CD14-positive monocyte (primary cell): Measurements from ENCODE around the gene MACROD1. TPM values are rescaled to one million over a fixed set of nuclear protein-coding genes. Genes with fewer than 3 reads are reported as not detected.

ENCODE experiments used
- DNase-seq, 3 donors: peaks; one replicate each; pipeline ENCODE4 v3.0.0-alpha.2; 2011 to 2022
- H2AFZ ChIP-seq: 2 replicates; pipeline ENCODE4 v1.6.0; 2012; ENCODE audit warnings: mild to moderate bottlenecking, low read depth, low read length, inconsistent platforms; ENCODE audit not compliant: insufficient read depth, poor library complexity, severe bottlenecking
- H3K27ac ChIP-seq, 2 donors: 1 replicate in 1 of 2; 2 replicates in 1 of 2; pipeline ENCODE4 v1.5.1; 2012 to 2013; ENCODE audit warnings: low read length in 2 of 2, control low read depth in 1 of 2, inconsistent platforms in 1 of 2, low read depth in 1 of 2, mild to moderate bottlenecking in 1 of 2
- H3K27me3 ChIP-seq, 2 donors: one replicate each; pipeline versions ENCODE4 v1.6.0 to v1.6.1; 2011 to 2013; ENCODE audit warnings: low read length in 2 of 2; ENCODE audit not compliant: control insufficient read depth in 2 of 2, insufficient read depth in 2 of 2
- H3K36me3 ChIP-seq, 2 donors: replicated peaks in 1 of 2; 1 replicate in 1 of 2; 2 replicates in 1 of 2; pipeline versions ENCODE4 v1.5.1 to v1.6.1; 2012 to 2013; ENCODE audit warnings: low read length in 2 of 2, control low read depth in 1 of 2, inconsistent platforms in 1 of 2, mild to moderate bottlenecking in 1 of 2; ENCODE audit not compliant: insufficient read depth in 2 of 2, control insufficient read depth in 1 of 2
- H3K4me1 ChIP-seq, 2 donors: 1 replicate in 1 of 2; 2 replicates in 1 of 2; pipeline versions ENCODE4 v1.5.1 to v1.6.1; 2012 to 2013; ENCODE audit warnings: low read length in 2 of 2, control low read depth in 1 of 2, inconsistent platforms in 1 of 2, mild to moderate bottlenecking in 1 of 2, moderate library complexity in 1 of 2; ENCODE audit not compliant: insufficient read depth in 2 of 2, control insufficient read depth in 1 of 2
- H3K4me2 ChIP-seq: replicated peaks from 2 replicates; pipeline ENCODE3; 2012; ENCODE audit warnings: low read length, moderate library complexity, mild to moderate bottlenecking; ENCODE audit not compliant: poor library complexity, severe bottlenecking; ENCODE audit errors: extremely low read depth
- H3K4me3 ChIP-seq, 3 experiments: fragments of 200-600 bp in 1 of 3; sonication (generic) in 1 of 3; replicated peaks in 1 of 3; 1 replicate in 2 of 3; 2 replicates in 1 of 3; pipeline ENCODE4 v1.5.1; 2011 to 2013; ENCODE audit warnings: low read length in 3 of 3, mild to moderate bottlenecking in 3 of 3, control low read depth in 2 of 3, low read depth in 2 of 3, inconsistent platforms in 1 of 3, moderate library complexity in 1 of 3
- H3K79me2 ChIP-seq: 2 replicates; pipeline ENCODE4 v1.6.0; 2012; ENCODE audit warnings: mild to moderate bottlenecking, control low read depth, inconsistent platforms, low read length, moderate library complexity; ENCODE audit not compliant: insufficient read depth
- H3K9ac ChIP-seq: 2 replicates; pipeline ENCODE4 v1.6.0; 2017; ENCODE audit warnings: low read length, mild to moderate bottlenecking; ENCODE audit not compliant: insufficient read depth, poor library complexity, severe bottlenecking
- H3K9me3 ChIP-seq, 2 donors: replicated peaks in 1 of 2; 1 replicate in 1 of 2; 2 replicates in 1 of 2; pipeline versions ENCODE4 v1.5.1 to v1.6.1; 2012 to 2013; ENCODE audit warnings: low read length in 2 of 2, control low read depth in 1 of 2; ENCODE audit not compliant: control insufficient read depth in 1 of 2, insufficient read depth in 1 of 2
- H4K20me1 ChIP-seq: 2 replicates; pipeline ENCODE4 v1.6.0; 2012; ENCODE audit warnings: mild to moderate bottlenecking, low read length, control low read depth, moderate library complexity; ENCODE audit not compliant: insufficient read depth
- H3K27ac Mint-ChIP-seq, 7 donors: one replicate each; pipeline ENCODE4 v1.8.0; 2020; ENCODE audit warnings: mild to moderate bottlenecking in 7 of 7, mixed read lengths in 7 of 7, moderate library complexity in 6 of 7, inconsistent platforms in 2 of 7
- H3K27me3 Mint-ChIP-seq, 3 donors: one replicate each; pipeline ENCODE4 v1.8.0; 2021 to 2022; ENCODE audit warnings: low read depth in 3 of 3, mild to moderate bottlenecking in 3 of 3, mixed read lengths in 3 of 3, moderate library complexity in 3 of 3, inconsistent platforms in 1 of 3
- H3K36me3 Mint-ChIP-seq, 2 donors: one replicate each; pipeline ENCODE4 v1.8.0; 2020; ENCODE audit warnings: mixed read lengths in 2 of 2, inconsistent platforms in 1 of 2, mild to moderate bottlenecking in 1 of 2
- H3K4me1 Mint-ChIP-seq: one replicate; pipeline ENCODE4 v1.8.0; 2020; ENCODE audit warnings: mild to moderate bottlenecking, mixed read lengths
- H3K4me3 Mint-ChIP-seq, 2 donors: one replicate each; pipeline ENCODE4 v1.8.0; 2020; ENCODE audit warnings: mild to moderate bottlenecking in 2 of 2, mixed read lengths in 2 of 2, moderate library complexity in 1 of 2
- H3K9me3 Mint-ChIP-seq, 7 donors: one replicate each; pipeline ENCODE4 v1.8.0; 2020 to 2022; ENCODE audit warnings: mixed read lengths in 7 of 7, mild to moderate bottlenecking in 6 of 7, moderate library complexity in 6 of 7, inconsistent platforms in 2 of 7
- WGBS: methylation state at CpG from one replicate; pipeline ENCODE4 v1.1.5; 2013; ENCODE audit warnings: missing lambda C conversion rate; ENCODE audit not compliant: insufficient coverage; 5-methylcytosine and 5-hydroxymethylcytosine counted together
- intact Hi-C, 2 donors: fragments of 100-400 bp; cut with micrococcal nuclease; formaldehyde crosslinking; loops; one replicate each; pipeline versions ENCODE4 v1.15.0 to v1.15.1; 2023
- polyA plus RNA-seq, 3 donors: library from polyadenylated mRNA; depleted of rRNA in 1 of 3; unstranded in 2 of 3; stranded (reverse) in 1 of 3; fragments of 300-500 nt in 2 of 3; fragments of >200 nt in 1 of 3; fragmentation: Illumina TruSeq in 2 of 3; gene quantifications; 1 replicate in 2 of 3; 2 replicates in 1 of 3; pipeline ENCODE4 v1.2.3, GENCODE V29; 2012 to 2021
- TF ChIP-seq, protein P1 (sequence below): fragments of 200-600 bp; IDR thresholded peaks from one replicate; pipeline ENCODE4 v1.8.0; 2022; ENCODE audit warnings: antibody characterized with exemption, mild to moderate bottlenecking

Gene MACROD1
- polyA plus RNA-seq, 3 donors = 1.5 to 2.4 (median 2.2) TPM

DNA sequence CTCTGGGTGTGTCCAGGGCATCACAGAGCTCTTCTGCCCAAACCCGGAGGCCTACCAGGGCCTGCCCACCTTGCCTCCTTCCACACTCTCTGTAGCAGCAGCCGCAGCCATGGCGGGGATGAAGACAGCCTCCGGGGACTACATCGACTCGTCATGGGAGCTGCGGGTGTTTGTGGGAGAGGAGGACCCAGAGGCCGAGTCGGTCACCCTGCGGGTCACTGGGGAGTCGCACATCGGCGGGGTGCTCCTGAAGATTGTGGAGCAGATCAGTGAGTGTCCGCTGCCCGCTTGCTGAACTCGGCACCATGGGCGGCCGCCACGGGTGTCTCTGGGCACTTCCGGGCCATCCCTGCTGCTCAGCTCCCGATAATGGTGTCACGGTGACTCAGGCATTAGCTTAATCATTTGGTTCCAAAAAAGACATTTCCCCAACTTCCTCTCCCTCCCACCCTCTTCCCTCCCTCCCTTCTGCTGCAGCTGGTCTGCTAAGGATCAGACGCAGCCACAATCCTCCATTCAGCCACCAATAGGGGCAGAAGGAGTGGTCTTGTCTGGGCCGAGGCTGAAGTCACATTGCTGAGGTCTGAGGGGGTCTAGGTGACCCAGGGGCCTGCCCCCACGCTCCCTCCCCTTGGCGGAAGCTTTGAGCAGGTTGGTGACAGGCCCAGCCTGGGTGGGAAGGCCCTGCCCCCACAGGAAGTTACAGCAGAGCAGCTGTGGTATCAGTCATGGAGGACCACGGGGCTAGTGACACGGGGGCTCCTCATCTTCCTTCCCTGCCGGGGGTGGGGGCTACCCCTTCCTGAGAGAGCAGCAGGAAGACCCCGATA is 41.6 kb upstream of the MACROD1 start:
- WGBS = 0% methylated on average over 26 of the region's 30 CpGs
- Histone ChIP-seq H3K79me2 (peaks cover 63% of the 10 kb centered on the region), H3K9me3 (no peaks in the 10 kb centered on the region), H3K27me3 (no peaks in the 10 kb centered on the region), H3K9ac (peak overlapping the region; percentile 97), H3K36me3 (peaks cover 60 to 61% of the 10 kb centered on the region in 2 donors), H3K27ac (peak overlapping the region; percentile 98 to 99), H3K4me2 (peak overlapping the region; percentile 94), H3K4me3 (peak overlapping the region; percentile 62 to 100 (median 98)), H2AFZ (peak overlapping the region; percentile 18), H3K4me1 (peaks cover 43 to 55% of the 10 kb centered on the region in 2 donors), H4K20me1 (peaks cover 53% of the 10 kb centered on the region)
- peaks cover 48% of the 10 kb centered on the region for H3K4me1 Mint-ChIP-seq
- TF ChIP-seq, protein P1, sequence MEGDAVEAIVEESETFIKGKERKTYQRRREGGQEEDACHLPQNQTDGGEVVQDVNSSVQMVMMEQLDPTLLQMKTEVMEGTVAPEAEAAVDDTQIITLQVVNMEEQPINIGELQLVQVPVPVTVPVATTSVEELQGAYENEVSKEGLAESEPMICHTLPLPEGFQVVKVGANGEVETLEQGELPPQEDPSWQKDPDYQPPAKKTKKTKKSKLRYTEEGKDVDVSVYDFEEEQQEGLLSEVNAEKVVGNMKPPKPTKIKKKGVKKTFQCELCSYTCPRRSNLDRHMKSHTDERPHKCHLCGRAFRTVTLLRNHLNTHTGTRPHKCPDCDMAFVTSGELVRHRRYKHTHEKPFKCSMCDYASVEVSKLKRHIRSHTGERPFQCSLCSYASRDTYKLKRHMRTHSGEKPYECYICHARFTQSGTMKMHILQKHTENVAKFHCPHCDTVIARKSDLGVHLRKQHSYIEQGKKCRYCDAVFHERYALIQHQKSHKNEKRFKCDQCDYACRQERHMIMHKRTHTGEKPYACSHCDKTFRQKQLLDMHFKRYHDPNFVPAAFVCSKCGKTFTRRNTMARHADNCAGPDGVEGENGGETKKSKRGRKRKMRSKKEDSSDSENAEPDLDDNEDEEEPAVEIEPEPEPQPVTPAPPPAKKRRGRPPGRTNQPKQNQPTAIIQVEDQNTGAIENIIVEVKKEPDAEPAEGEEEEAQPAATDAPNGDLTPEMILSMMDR = no peak
- H3K4me3 Mint-ChIP-seq = peak overlapping the region; percentile 98
- peaks cover 59 to 61% of the 10 kb centered on the region in 2 donors for H3K36me3 Mint-ChIP-seq
- intact Hi-C loops = loop anchor here (1.0 to 5.0 kb wide), 3 partner anchors 19 to 97 kb away; partner anchors contain the start of genes FKBP2 (in 2 of the 2), ESRRA (in 1 of the 2), NUDT22 (in 1 of the 2) and TRPT1 (in 1 of the 2)
- peaks cover 0 to 1% (median 0%) of the 10 kb centered on the region in 7 donors for H3K9me3 Mint-ChIP-seq
- peak; percentile 89 to 92 (median 92) for DNase-seq
- no peaks in the 10 kb centered on the region for H3K27me3 Mint-ChIP-seq
- peak overlapping the region; percentile 97 to 99 (median 98) for H3K27ac Mint-ChIP-seq

DNA sequence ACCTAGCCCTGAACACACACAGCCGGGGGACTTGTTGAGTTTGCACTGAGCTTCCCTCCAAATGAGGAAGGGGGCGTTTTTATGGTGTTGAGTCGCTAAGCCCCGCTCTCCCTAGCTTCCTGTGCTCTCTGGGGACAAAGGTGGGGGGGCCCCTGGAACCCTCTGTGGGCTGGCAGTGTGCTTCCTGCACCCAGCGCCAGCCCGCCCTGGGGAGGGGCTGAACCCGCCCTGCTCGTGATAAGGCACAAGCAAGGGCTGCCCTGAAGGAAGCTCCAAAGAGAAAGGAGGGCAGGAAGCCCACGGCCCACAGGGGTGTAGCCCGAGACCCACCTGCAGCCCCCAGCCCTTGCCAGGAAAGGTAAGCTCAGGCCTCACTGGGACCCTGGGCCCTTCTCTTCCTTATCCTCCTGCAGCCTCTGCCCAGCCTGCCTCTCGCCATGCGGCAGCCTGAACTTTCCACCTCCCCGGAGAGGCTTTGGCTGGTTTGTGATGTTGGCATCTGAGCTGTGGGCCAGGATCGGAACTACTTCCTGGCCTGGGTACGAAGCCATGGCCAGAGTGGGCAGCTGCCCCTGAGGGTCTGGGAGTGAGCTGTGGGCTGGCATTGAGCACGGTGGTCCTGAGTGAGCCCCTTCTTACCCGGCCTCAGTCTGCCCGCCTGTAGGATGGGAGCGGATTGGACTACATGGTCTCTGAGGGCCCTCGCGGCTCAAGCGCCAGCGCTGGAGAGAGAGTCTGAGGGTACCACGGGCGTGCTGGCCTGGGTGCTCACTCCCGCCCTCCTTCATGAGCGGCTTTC is 40.7 kb upstream of the MACROD1 start, which contains the start of gene FERMT3:
Gene FERMT3 (plus strand): TSS at position 265 of the 799 bp plus-strand sequence. CDS start 644 bp downstream, outside the sequence.
- intact Hi-C loops = loop anchor here (1.0 to 5.0 kb wide), 4 partner anchors 20 to 99 kb away; partner anchors contain the start of genes ESRRA (in 2 of the 2), FKBP2 (in 2 of the 2), NUDT22 (in 1 of the 2) and TRPT1 (in 1 of the 2)
- Mint-ChIP-seq H3K9me3 (peaks cover 0 to 1% (median 0%) of the 10 kb centered on the region in 7 donors), H3K36me3 (peaks cover 58 to 61% of the 10 kb centered on the region in 2 donors), H3K27ac (peak within 1 kb of the TSS; percentile 97 to 99 (median 98)), H3K4me1 (peaks cover 45% of the 10 kb centered on the region), H3K27me3 (no peaks in the 10 kb centered on the region), H3K4me3 (peak within 1 kb of the TSS; percentile 98)
- TF ChIP-seq, protein P1 = no peak
- H4K20me1 ChIP-seq = peaks cover 45% of the 10 kb centered on the region
- peak within 1 kb of the TSS; percentile 98 to 99 for H3K27ac ChIP-seq
- peaks cover 59 to 61% of the 10 kb centered on the region in 2 donors for H3K36me3 ChIP-seq
- H3K79me2 ChIP-seq = peaks cover 59% of the 10 kb centered on the region
- no peaks in the 10 kb centered on the region for H3K9me3 ChIP-seq
- H3K4me1 ChIP-seq = peaks cover 43 to 55% of the 10 kb centered on the region in 2 donors
- WGBS = 1% methylated on average over 22 of the region's 27 CpGs
- no peaks in the 10 kb centered on the region for H3K27me3 ChIP-seq
- peak within 1 kb of the TSS; percentile 94 for H3K4me2 ChIP-seq
- DNase-seq = peak; percentile 73 to 83 (median 80)
- H2AFZ ChIP-seq = peak within 1 kb of the TSS; percentile 18
- H3K4me3 ChIP-seq = peak within 1 kb of the TSS; percentile 62 to 100 (median 98)
- peak within 1 kb of the TSS; percentile 97 for H3K9ac ChIP-seq
